GM23338 (cell line): ENCODE data around the gene QRFP. TPM values are rescaled to one million over a fixed set of nuclear protein-coding genes. Genes with fewer than 3 reads are reported as not detected.
A peak's percentile ranks its signal among the peaks of the same experiment; 100 is the strongest.

ENCODE experiments used
- ATAC-seq: fragments of 200-7000 bp; cut with Tn5 transposase; 3 replicates; pipeline ENCODE4 v1.9.1; 2020
- DNase-seq: peaks from one replicate; pipeline ENCODE4 v3.0.0-alpha.2; 2015; ENCODE audit warnings: low spot score
- H2AFZ ChIP-seq: fragments of 200-600 bp; sonication (generic); 2 replicates; pipeline ENCODE4 v1.8.0; 2016; ENCODE audit warnings: antibody characterized with exemption, mild to moderate bottlenecking, moderate library complexity
- H3F3A ChIP-seq: fragments of 200-600 bp; sonication (generic); replicated peaks from 2 replicates; pipeline ENCODE4 v1.8.0; 2017; ENCODE audit warnings: antibody characterized with exemption, mixed run types, low read depth
- H3K27ac ChIP-seq: fragments of 200-600 bp; sonication (generic); 2 replicates; pipeline ENCODE4 v1.6.1; 2016; ENCODE audit warnings: low read depth
- H3K27me3 ChIP-seq: fragments of 200-600 bp; sonication (generic); 2 replicates; pipeline ENCODE4 v1.8.0; 2016; ENCODE audit warnings: mild to moderate bottlenecking, mixed run types, moderate library complexity; ENCODE audit not compliant: insufficient read depth
- H3K36me3 ChIP-seq: fragments of 200-600 bp; sonication (generic); 2 replicates; pipeline ENCODE4 v1.8.0; 2016; ENCODE audit warnings: mild to moderate bottlenecking; ENCODE audit not compliant: insufficient read depth
- H3K4me1 ChIP-seq: fragments of 200-600 bp; sonication (generic); 2 replicates; pipeline ENCODE4 v1.8.0; 2016; ENCODE audit warnings: mild to moderate bottlenecking, moderate library complexity; ENCODE audit not compliant: insufficient read depth
- H3K4me2 ChIP-seq: fragments of 200-600 bp; sonication (generic); 2 replicates; pipeline ENCODE4 v1.7.1; 2017; ENCODE audit warnings: mixed run types
- H3K4me3 ChIP-seq: fragments of 200-600 bp; sonication (generic); 2 replicates; pipeline ENCODE4 v1.6.1; 2016; ENCODE audit warnings: mixed run types
- H3K79me2 ChIP-seq: fragments of 200-600 bp; sonication (generic); replicated peaks from 2 replicates; pipeline ENCODE4 v1.8.0; 2017; ENCODE audit warnings: mild to moderate bottlenecking; ENCODE audit not compliant: insufficient read depth
- H3K9me2 ChIP-seq: fragments of 200-600 bp; sonication (generic); 2 replicates; pipeline ENCODE4 v1.8.0; 2017; ENCODE audit not compliant: insufficient read depth
- H4K20me1 ChIP-seq: fragments of 200-600 bp; sonication (generic); replicated peaks from 2 replicates; pipeline ENCODE4 v1.8.0; 2017; ENCODE audit warnings: mild to moderate bottlenecking; ENCODE audit not compliant: insufficient read depth
- H3K27ac Mint-ChIP-seq: 2 replicates; pipeline ENCODE4 v1.8.0; 2020; ENCODE audit warnings: inconsistent platforms, mild to moderate bottlenecking, moderate library complexity, mixed read lengths
- H3K27me3 Mint-ChIP-seq: 3 replicates; pipeline ENCODE4 v1.8.0; 2022; ENCODE audit warnings: low read depth, mild to moderate bottlenecking, moderate library complexity, mixed read lengths, inconsistent platforms; ENCODE audit not compliant: insufficient read depth, poor library complexity
- H3K36me3 Mint-ChIP-seq: 3 replicates; pipeline ENCODE4 v1.8.0; 2021; ENCODE audit warnings: low read depth, mild to moderate bottlenecking, inconsistent platforms, moderate library complexity, mixed read lengths
- H3K4me1 Mint-ChIP-seq: 3 replicates; pipeline ENCODE4 v1.8.0; 2020; ENCODE audit warnings: mild to moderate bottlenecking, inconsistent platforms, mixed read lengths
- H3K4me3 Mint-ChIP-seq: 3 replicates; pipeline ENCODE4 v1.8.0; 2021; ENCODE audit warnings: moderate library complexity, mild to moderate bottlenecking, inconsistent platforms, mixed read lengths
- H3K9me3 Mint-ChIP-seq: 3 replicates; pipeline ENCODE4 v1.8.0; 2020; ENCODE audit warnings: moderate library complexity, mild to moderate bottlenecking, inconsistent platforms, mixed read lengths
- CREB1 ChIP-seq: fragments of 250-450 bp; sonication (Bioruptor Pico); IDR thresholded peaks from 2 replicates; pipeline ENCODE4 v1.5.0; 2020; ENCODE audit warnings: low read depth, mild to moderate bottlenecking, moderate library complexity
- ETS1 ChIP-seq: IDR thresholded peaks from 2 replicates; pipeline ENCODE4 v1.6.1; 2016; ENCODE audit warnings: antibody characterized with exemption
- EZH2 ChIP-seq: fragments of 200-600 bp; sonication (generic); IDR thresholded peaks from one replicate; pipeline ENCODE4 v1.8.0; 2017; ENCODE audit warnings: antibody characterized with exemption, mild to moderate bottlenecking, low read depth; ENCODE audit not compliant: unreplicated experiment
- EZH2phosphoT487 ChIP-seq: fragments of 200-600 bp; sonication (generic); IDR thresholded peaks from one replicate; pipeline ENCODE4 v1.8.1; 2018; ENCODE audit warnings: antibody characterized with exemption; ENCODE audit not compliant: unreplicated experiment
- JUNB ChIP-seq: IDR thresholded peaks from one replicate; pipeline ENCODE4 v1.6.1; 2016; ENCODE audit warnings: antibody characterized with exemption; ENCODE audit not compliant: unreplicated experiment
- NANOG ChIP-seq: IDR thresholded peaks from 2 replicates; pipeline ENCODE4 v1.6.1; 2016; ENCODE audit warnings: antibody characterized with exemption, borderline replicate concordance
- REST ChIP-seq: IDR thresholded peaks from one replicate; pipeline ENCODE4 v1.6.1; 2018; ENCODE audit warnings: antibody characterized with exemption; ENCODE audit not compliant: unreplicated experiment
- STAT1 ChIP-seq: IDR thresholded peaks from one replicate; pipeline ENCODE4 v1.6.1; 2016; ENCODE audit warnings: antibody characterized with exemption; ENCODE audit not compliant: unreplicated experiment
- ZNF331 ChIP-seq: fragments of 250-450 bp; sonication (Bioruptor Pico); IDR thresholded peaks from 2 replicates; pipeline ENCODE4 v1.5.0; 2020; ENCODE audit warnings: low read depth, mild to moderate bottlenecking, moderate library complexity
- polyA plus RNA-seq: library from polyadenylated mRNA; unstranded; fragments of >200 nt; fragmentation: Nextera tagmentation; extraction: Ambion mirVana; gene quantifications from 2 replicates; pipeline ENCODE4 v1.2.1, GENCODE V29; 2016
- total RNA-seq: library from RNA; depleted of rRNA; stranded (reverse); fragments of >200 nt; shearing (Covaris generic); gene quantifications from 2 replicates; pipeline ENCODE4 v1.2.3, GENCODE V29; 2014

Gene QRFP
- total and polyA plus RNA-seq, 2 experiments from 2014 or later, result not detected

GRCh38 chr9:130870491-130871381, 25.9 kb downstream of the QRFP start:
- H3K36me3 Mint-ChIP-seq, result peaks cover 59% of the 10 kb centered on the region
- H3K4me1 Mint-ChIP-seq, result no peaks in the 10 kb centered on the region
- no peak overlapping the region for H3K27ac Mint-ChIP-seq
- DNase-seq, result no peak
- no peaks in the 10 kb centered on the region for H3K27me3 Mint-ChIP-seq
- TF ChIP-seq JUNB (no peak), ETS1 (no peak), REST (no peak)
- H3K27me3 ChIP-seq, result no peaks in the 10 kb centered on the region
- peaks cover 50% of the 10 kb centered on the region for H3K79me2 ChIP-seq
- no peaks in the 10 kb centered on the region for H3K9me3 Mint-ChIP-seq
- no peak overlapping the region for H2AFZ ChIP-seq
- no peaks in the 10 kb centered on the region for H3K9me2 ChIP-seq
- ATAC-seq, result no peak
- H3K36me3 ChIP-seq, result peaks cover 31% of the 10 kb centered on the region
- no peaks in the 10 kb centered on the region for H3K4me1 ChIP-seq
- H3K27ac ChIP-seq, result no peak overlapping the region
- no peak overlapping the region for H3K4me2 ChIP-seq
- H3K4me3 Mint-ChIP-seq, result no peak overlapping the region
- peaks cover 11% of the 10 kb centered on the region; the same call in 1 of the 2 replicates for H4K20me1 ChIP-seq
- peaks cover 5% of the 10 kb centered on the region; the same call in 1 of the 2 replicates for H3F3A ChIP-seq
- H3K4me3 ChIP-seq, result no peak overlapping the region

GRCh38 chr9:130869250-130869649, 27.4 kb downstream of the QRFP start:
- H3K4me3 Mint-ChIP-seq, result no peak overlapping the region
- Histone ChIP-seq H4K20me1 (peaks cover 15% of the 10 kb centered on the region), H3K4me2 (no peak overlapping the region), H3K79me2 (peaks cover 59% of the 10 kb centered on the region), H3F3A (peaks cover 5% of the 10 kb centered on the region; the same call in 1 of the 2 replicates), H3K27ac (peak overlapping the region; percentile 41; the same call in 1 of the 2 replicates), H3K4me3 (no peak overlapping the region), H3K36me3 (peaks cover 27% of the 10 kb centered on the region), H3K9me2 (no peaks in the 10 kb centered on the region), H3K27me3 (no peaks in the 10 kb centered on the region), H2AFZ (no peak overlapping the region), H3K4me1 (no peaks in the 10 kb centered on the region)
- DNase-seq (no peak), ATAC-seq (no peak)
- no peaks in the 10 kb centered on the region for H3K9me3 Mint-ChIP-seq
- peaks cover 50% of the 10 kb centered on the region for H3K36me3 Mint-ChIP-seq
- H3K4me1 Mint-ChIP-seq, result no peaks in the 10 kb centered on the region
- no peaks in the 10 kb centered on the region for H3K27me3 Mint-ChIP-seq
- H3K27ac Mint-ChIP-seq, result no peak overlapping the region
- TF ChIP-seq ZNF331 (CRISPR knock-in tag), result no peak
- no peak for TF ChIP-seq NANOG
- TF ChIP-seq EZH2, result no peak
- no peak for TF ChIP-seq CREB1 (CRISPR knock-in tag)
- TF ChIP-seq ETS1, result no peak
- TF ChIP-seq STAT1, result no peak
- TF ChIP-seq EZH2phosphoT487, result no peak
- no peak for TF ChIP-seq REST
